DND-41 (cell line): ENCODE results near the gene USP17L12.
"Not testable (repeated sequence)": the region's sequence is repeated elsewhere in the genome, so short reads cannot be mapped to it uniquely, and the experiment has no call there.

Experiments
- EZH2 ChIP-seq: IDR thresholded peaks from 3 replicates; pipeline ENCODE4 v1.6.1; 2012; ENCODE audit warnings: borderline replicate concordance, low read depth, mild to moderate bottlenecking, moderate library complexity, low read length, inconsistent platforms; ENCODE audit not compliant: severe bottlenecking
- TF ChIP-seq, protein P1 (sequence below): IDR thresholded peaks from 2 replicates; pipeline ENCODE4 v1.5.1; 2012; ENCODE audit warnings: borderline replicate concordance, low read length, moderate library complexity, mild to moderate bottlenecking; ENCODE audit not compliant: poor library complexity, severe bottlenecking; ENCODE audit errors: extremely low read depth

DNA sequence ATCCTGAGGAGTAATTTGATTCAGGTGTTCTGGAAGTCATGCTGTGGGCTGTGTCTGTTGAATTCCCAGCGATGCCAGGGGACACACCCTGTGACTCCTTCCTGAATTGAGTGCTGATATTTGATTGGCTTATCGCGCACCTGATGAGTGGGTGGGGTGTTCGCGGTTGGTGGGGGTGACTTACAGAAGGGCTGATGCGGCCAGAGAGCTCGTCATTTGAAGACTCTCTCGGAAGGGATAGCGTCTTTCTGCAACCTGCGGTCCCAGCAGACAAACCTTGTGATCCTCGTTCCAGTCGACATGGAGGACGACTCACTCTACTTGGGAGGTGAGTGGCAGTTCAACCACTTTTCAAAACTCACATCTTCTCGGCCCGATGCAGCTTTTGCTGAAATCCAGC, 14.1 kb downstream of the USP17L12 start, which contains the start of gene USP17L15:
- TF ChIP-seq, protein P1, sequence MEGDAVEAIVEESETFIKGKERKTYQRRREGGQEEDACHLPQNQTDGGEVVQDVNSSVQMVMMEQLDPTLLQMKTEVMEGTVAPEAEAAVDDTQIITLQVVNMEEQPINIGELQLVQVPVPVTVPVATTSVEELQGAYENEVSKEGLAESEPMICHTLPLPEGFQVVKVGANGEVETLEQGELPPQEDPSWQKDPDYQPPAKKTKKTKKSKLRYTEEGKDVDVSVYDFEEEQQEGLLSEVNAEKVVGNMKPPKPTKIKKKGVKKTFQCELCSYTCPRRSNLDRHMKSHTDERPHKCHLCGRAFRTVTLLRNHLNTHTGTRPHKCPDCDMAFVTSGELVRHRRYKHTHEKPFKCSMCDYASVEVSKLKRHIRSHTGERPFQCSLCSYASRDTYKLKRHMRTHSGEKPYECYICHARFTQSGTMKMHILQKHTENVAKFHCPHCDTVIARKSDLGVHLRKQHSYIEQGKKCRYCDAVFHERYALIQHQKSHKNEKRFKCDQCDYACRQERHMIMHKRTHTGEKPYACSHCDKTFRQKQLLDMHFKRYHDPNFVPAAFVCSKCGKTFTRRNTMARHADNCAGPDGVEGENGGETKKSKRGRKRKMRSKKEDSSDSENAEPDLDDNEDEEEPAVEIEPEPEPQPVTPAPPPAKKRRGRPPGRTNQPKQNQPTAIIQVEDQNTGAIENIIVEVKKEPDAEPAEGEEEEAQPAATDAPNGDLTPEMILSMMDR, result not testable (repeated sequence)
- not testable (repeated sequence) for TF ChIP-seq EZH2
